ENCODE measurements around the gene CHCHD1.
A peak's percentile ranks its signal among the peaks of the same experiment; 100 is the strongest.
"Not testable (repeated sequence)": the region's sequence is repeated elsewhere in the genome, so short reads cannot be mapped to it uniquely, and the experiment has no call there.

CHCHD1 gene

GRCh38 chr10:73769396-73769795 lies 12.5 kb upstream of the CHCHD1 start:
- no peak for DNase-seq

GRCh38 chr10:73771722-73772280 lies 10.0 kb upstream of the CHCHD1 start:
- peak; percentile 81 for DNase-seq

- peak; percentile 77 for DNase-seq
Measured at GRCh38 chr10:73772281-73773151, 9.3 kb upstream of the CHCHD1 start.

GRCh38 chr10:73773152-73773879 lies 8.5 kb upstream of the CHCHD1 start:
- peak; percentile 30 for DNase-seq

GRCh38 chr10:73774637-73775036 lies 7.2 kb upstream of the CHCHD1 start:
- DNase-seq, result peak; percentile 86

- DNase-seq, result no peak
Measured at GRCh38 chr10:73779018-73779417, 2.8 kb upstream of the CHCHD1 start.

GRCh38 chr10:73779539-73780197 lies 2.2 kb upstream of the CHCHD1 start:
- DNase-seq, result no peak

GRCh38 chr10:73780301-73780700 lies 1.5 kb upstream of the CHCHD1 start:
- DNase-seq, result no peak

GRCh38 chr10:73780966-73781365 lies 882 bp upstream of the CHCHD1 start:
- peak; percentile 9 for DNase-seq

- no peak for DNase-seq
Measured at GRCh38 chr10:73781548-73781878, 335 bp upstream of the CHCHD1 start.

- DNase-seq, result no peak
Measured at GRCh38 chr10:73782749-73783085, 869 bp downstream of the CHCHD1 start.

- peak; percentile 98 for DNase-seq
Measured at GRCh38 chr10:73785211-73785720, 3.4 kb downstream of the CHCHD1 start, which contains the start of gene ZSWIM8. TSS of gene ZSWIM8 (plus strand) at chr10:73785606. CDS start at chr10:73785879, 273 bp downstream.

- peak; percentile 28 for DNase-seq
Measured at GRCh38 chr10:73785721-73786511, 4.1 kb downstream of the CHCHD1 start.

- peak; percentile 20 for DNase-seq
Measured at GRCh38 chr10:73786512-73786885, 4.7 kb downstream of the CHCHD1 start.

GRCh38 chr10:73787031-73787800 lies 5.4 kb downstream of the CHCHD1 start:
- not testable (repeated sequence) for DNase-seq

- DNase-seq, result no peak
Measured at GRCh38 chr10:73788864-73789658, 7.2 kb downstream of the CHCHD1 start.

- DNase-seq, result no peak
Measured at GRCh38 chr10:73789659-73790055, 7.8 kb downstream of the CHCHD1 start.

- no peak for DNase-seq
Measured at GRCh38 chr10:73790886-73791625, 9.2 kb downstream of the CHCHD1 start.

GRCh38 chr10:73791871-73792400 lies 10.1 kb downstream of the CHCHD1 start:
- no peak for DNase-seq

- no peak for DNase-seq
Measured at GRCh38 chr10:73793456-73793855, 11.6 kb downstream of the CHCHD1 start.

All from hematopoietic multipotent progenitor cell treated with erythropoietin and hydrocortisone succinate and interleukin-3 and kit ligand, for 8 days (in vitro differentiated cells).